Activated naive CD4-positive, alpha-beta T cell treated with anti-CD3 and anti-CD28 coated beads, Interleukin-2, amount 50 U/mL, for 24 hours (primary cell): ENCODE results near the gene ALPK3.

Experiments used
- H3K27ac Mint-ChIP-seq: one replicate; pipeline ENCODE4 v1.8.0; 2021; ENCODE audit warnings: mild to moderate bottlenecking, mixed read lengths
- H3K27me3 Mint-ChIP-seq: one replicate; pipeline ENCODE4 v1.8.0; 2021; ENCODE audit warnings: mixed read lengths
- H3K36me3 Mint-ChIP-seq: one replicate; pipeline ENCODE4 v1.8.0; 2021; ENCODE audit warnings: mixed read lengths
- H3K4me1 Mint-ChIP-seq: one replicate; pipeline ENCODE4 v1.8.0; 2021; ENCODE audit warnings: mixed read lengths
- H3K4me3 Mint-ChIP-seq: one replicate; pipeline ENCODE4 v1.8.0; 2021; ENCODE audit warnings: mild to moderate bottlenecking, mixed read lengths
- H3K9me3 Mint-ChIP-seq: one replicate; pipeline ENCODE4 v1.8.0; 2021; ENCODE audit warnings: mixed read lengths

Gene ALPK3

DNA sequence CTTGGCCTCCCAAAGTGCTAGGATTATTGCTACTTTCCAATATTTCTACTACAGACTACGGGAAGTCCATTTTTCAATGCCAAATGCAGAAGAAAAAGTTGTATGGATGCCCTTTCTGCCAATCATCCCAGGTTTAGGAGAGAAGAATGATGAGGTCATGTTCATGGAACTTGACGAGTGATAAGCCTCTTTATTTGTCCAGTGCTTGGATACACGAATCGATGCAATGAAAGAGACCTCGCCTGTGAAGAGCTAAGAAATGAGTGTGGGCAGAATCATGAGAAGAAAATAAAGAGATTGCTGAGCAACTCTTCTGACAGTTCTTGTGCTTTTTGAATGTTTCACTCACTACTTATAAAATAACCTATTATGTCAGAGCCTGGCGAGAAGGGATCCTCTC lies 66.3 kb downstream of the ALPK3 start:
- H3K4me1 Mint-ChIP-seq = no peaks in the 10 kb centered on the region
- H3K27ac Mint-ChIP-seq = no peak overlapping the region
- no peaks in the 10 kb centered on the region for H3K27me3 Mint-ChIP-seq
- no peaks in the 10 kb centered on the region for H3K36me3 Mint-ChIP-seq
- H3K4me3 Mint-ChIP-seq = no peak overlapping the region
- H3K9me3 Mint-ChIP-seq = no peaks in the 10 kb centered on the region

- Mint-ChIP-seq H3K36me3 (no peaks in the 10 kb centered on the region), H3K27me3 (no peaks in the 10 kb centered on the region), H3K27ac (no peak within 1 kb of the TSS), H3K4me3 (no peak within 1 kb of the TSS), H3K4me1 (no peaks in the 10 kb centered on the region), H3K9me3 (no peaks in the 10 kb centered on the region)
Observed at GRCh38 chr15:84883916-84884781, 67.0 kb downstream of the ALPK3 start, which contains the start of gene SLC28A1. TSS of gene SLC28A1 (plus strand) at chr15:84884662. CDS start at chr15:84887761, 3,099 bp downstream.

GRCh38 chr15:84885801-84886200 lies 68.6 kb downstream of the ALPK3 start:
- no peaks in the 10 kb centered on the region for H3K27me3 Mint-ChIP-seq
- H3K4me3 Mint-ChIP-seq = no peak overlapping the region
- no peaks in the 10 kb centered on the region for H3K36me3 Mint-ChIP-seq
- H3K4me1 Mint-ChIP-seq = no peaks in the 10 kb centered on the region
- H3K27ac Mint-ChIP-seq = no peak overlapping the region
- no peaks in the 10 kb centered on the region for H3K9me3 Mint-ChIP-seq

DNA sequence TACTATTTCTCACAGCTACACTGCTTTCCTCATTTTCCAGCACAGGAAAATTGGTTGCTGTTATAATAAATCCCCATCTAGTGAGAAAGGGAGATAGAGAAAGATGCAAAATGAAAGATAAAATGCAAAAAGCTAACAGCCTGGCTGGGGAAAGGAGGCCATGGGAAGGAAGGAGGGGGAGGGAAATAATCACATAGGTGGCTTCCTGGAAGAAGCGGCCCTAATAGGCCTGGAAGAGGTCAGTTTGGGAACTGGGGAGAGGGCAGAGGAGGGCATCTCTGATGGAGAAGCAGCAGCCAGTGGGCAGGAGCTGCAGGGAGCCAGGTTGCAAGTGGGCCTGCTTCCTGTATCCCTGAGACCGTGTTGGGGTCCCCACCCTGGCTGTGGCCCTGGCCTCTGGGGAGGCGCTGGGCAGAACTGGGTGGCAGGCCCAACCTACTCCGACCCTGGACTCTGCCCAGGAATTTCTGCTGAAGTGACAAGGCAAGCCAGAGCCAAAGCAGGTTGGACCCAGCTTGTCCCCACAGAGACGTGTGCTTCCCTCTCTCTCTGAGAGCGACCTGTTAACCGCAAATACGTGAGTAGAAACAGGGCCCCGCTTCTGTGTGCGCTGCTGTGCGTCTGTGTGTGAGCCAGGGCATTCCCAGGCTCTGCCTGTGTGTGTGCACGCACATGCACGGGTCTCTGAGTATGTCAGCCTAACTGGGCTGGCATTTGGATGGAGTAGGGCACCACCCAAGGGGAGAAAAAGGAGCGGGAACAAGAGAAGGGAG lies 69.2 kb downstream of the ALPK3 start:
- Mint-ChIP-seq H3K9me3 (no peaks in the 10 kb centered on the region), H3K27ac (no peak overlapping the region), H3K4me1 (no peaks in the 10 kb centered on the region), H3K4me3 (no peak overlapping the region), H3K27me3 (no peaks in the 10 kb centered on the region), H3K36me3 (no peaks in the 10 kb centered on the region)

GRCh38 chr15:84886984-84887299 lies 69.8 kb downstream of the ALPK3 start:
- Mint-ChIP-seq H3K4me1 (no peaks in the 10 kb centered on the region), H3K27ac (no peak overlapping the region), H3K4me3 (no peak overlapping the region), H3K27me3 (no peaks in the 10 kb centered on the region), H3K36me3 (no peaks in the 10 kb centered on the region), H3K9me3 (no peaks in the 10 kb centered on the region)

DNA sequence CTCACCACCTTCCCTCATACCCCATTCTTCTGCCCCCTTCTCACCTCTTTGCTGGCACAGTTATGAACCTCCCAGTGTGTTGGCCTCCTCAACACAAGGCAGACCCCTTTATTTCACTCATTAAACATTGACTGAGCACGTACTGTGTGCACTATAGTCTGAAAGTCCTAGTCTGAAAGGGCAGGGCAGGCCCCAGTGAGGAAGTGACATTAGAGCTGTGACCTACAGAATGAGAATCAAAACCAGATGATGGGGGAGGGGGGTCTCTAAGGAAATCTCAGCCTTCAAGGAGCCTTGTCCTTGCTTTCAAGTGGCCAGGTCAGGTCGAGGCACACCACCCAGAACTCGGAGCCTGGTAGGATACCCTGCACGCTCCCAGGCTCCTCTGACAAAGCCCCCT lies 70.8 kb downstream of the ALPK3 start:
- no peak overlapping the region for H3K27ac Mint-ChIP-seq
- H3K36me3 Mint-ChIP-seq = no peaks in the 10 kb centered on the region
- H3K27me3 Mint-ChIP-seq = no peaks in the 10 kb centered on the region
- H3K9me3 Mint-ChIP-seq = no peaks in the 10 kb centered on the region
- H3K4me3 Mint-ChIP-seq = no peak overlapping the region
- H3K4me1 Mint-ChIP-seq = no peaks in the 10 kb centered on the region

DNA sequence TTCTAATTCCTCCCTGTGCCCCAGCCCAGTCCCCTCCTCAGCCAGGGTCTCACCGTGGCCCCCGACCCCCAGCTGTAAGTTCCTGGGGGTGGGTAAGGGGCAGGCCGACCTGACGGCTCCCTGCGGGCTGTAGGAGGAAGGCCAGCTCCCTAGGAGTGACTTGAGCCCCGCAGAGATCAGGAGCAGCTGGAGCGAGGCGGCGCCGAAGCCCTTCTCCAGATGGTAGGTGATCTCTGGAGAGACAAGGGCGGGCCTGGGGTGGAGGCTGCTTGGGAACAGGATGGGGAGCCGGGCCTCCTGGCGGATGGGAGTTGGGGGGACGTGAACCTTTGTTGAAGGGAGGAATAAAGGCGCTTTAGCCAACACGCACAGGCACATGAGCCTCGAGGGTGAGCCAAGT lies 71.5 kb downstream of the ALPK3 start:
- no peaks in the 10 kb centered on the region for H3K9me3 Mint-ChIP-seq
- no peak overlapping the region for H3K27ac Mint-ChIP-seq
- no peaks in the 10 kb centered on the region for H3K27me3 Mint-ChIP-seq
- H3K4me3 Mint-ChIP-seq = no peak overlapping the region
- no peaks in the 10 kb centered on the region for H3K36me3 Mint-ChIP-seq
- no peaks in the 10 kb centered on the region for H3K4me1 Mint-ChIP-seq

DNA sequence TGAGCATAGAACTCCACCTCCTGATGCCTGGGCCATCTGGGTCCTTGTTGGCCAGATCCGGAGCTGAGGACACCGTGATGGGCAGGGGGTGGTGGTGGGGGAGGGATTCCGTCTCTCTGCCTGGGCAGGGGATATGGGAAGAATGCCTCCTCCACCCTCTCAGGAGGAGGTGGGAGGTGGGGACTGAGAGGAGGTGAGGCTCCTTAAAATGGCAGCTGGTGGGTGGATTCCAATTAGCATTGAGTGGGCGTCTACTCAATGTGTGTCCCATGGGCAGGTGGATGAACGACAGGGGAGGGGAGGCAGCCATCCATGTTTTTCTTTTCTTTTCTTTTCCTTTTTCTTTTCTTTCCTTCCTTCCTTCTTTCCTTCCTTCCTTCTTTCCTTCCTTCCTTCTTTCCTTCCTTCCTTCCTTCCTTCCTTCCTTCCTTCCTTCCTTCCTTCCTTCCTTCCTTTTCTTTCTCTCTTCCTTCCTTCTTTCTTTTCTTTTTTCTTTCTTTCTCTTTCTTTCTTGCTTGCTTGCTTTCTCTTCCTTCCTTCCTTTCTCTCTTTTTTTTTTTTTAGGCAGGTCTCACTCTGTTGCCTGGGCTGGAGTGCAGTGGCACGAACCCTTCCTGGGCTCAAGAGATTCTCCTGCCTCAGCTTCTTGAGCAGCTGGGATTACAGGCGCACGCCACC lies 72.3 kb downstream of the ALPK3 start:
- no peaks in the 10 kb centered on the region for H3K36me3 Mint-ChIP-seq
- no peak overlapping the region for H3K4me3 Mint-ChIP-seq
- no peak overlapping the region for H3K27ac Mint-ChIP-seq
- H3K27me3 Mint-ChIP-seq = no peaks in the 10 kb centered on the region
- H3K4me1 Mint-ChIP-seq = no peaks in the 10 kb centered on the region
- H3K9me3 Mint-ChIP-seq = no peaks in the 10 kb centered on the region

- H3K27ac Mint-ChIP-seq = no peak overlapping the region
- H3K36me3 Mint-ChIP-seq = no peaks in the 10 kb centered on the region
Observed at GRCh38 chr15:84889991-84890669, 73.0 kb downstream of the ALPK3 start.

GRCh38 chr15:84890670-84891162 lies 73.6 kb downstream of the ALPK3 start:
- Mint-ChIP-seq H3K36me3 (no peaks in the 10 kb centered on the region), H3K4me3 (no peak overlapping the region), H3K27me3 (no peaks in the 10 kb centered on the region), H3K4me1 (no peaks in the 10 kb centered on the region), H3K27ac (no peak overlapping the region), H3K9me3 (no peaks in the 10 kb centered on the region)

More at GRCh38 chr15:84889991-84890669, 73.0 kb downstream of the ALPK3 start:
- H3K4me3 Mint-ChIP-seq = no peak overlapping the region
- H3K9me3 Mint-ChIP-seq = no peaks in the 10 kb centered on the region
- H3K27me3 Mint-ChIP-seq = no peaks in the 10 kb centered on the region
- H3K4me1 Mint-ChIP-seq = no peaks in the 10 kb centered on the region

DNA sequence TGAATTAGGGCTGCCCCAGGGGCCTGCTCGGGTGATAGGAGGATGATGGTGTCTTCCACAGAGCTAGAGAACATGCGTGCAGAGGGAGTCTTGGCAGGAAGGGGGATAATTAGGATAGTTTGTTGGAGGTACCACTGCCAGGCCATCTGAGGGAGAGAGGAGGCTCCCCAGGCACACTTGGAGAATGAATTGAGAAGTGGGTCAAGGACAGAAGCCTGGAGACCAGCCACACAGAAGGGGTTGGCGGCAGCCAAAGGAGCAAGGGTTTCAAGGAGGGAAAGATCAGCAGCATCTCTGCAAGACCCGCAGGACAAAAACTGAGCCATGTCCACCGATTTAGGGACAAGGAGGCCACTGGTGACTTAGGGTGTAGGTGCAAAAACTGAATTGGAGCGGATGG lies 74.2 kb downstream of the ALPK3 start:
- H3K27me3 Mint-ChIP-seq = peaks cover 1% of the 10 kb centered on the region
- H3K36me3 Mint-ChIP-seq = no peaks in the 10 kb centered on the region
- no peak overlapping the region for H3K27ac Mint-ChIP-seq
- H3K4me3 Mint-ChIP-seq = no peak overlapping the region
- H3K4me1 Mint-ChIP-seq = no peaks in the 10 kb centered on the region
- H3K9me3 Mint-ChIP-seq = no peaks in the 10 kb centered on the region

DNA sequence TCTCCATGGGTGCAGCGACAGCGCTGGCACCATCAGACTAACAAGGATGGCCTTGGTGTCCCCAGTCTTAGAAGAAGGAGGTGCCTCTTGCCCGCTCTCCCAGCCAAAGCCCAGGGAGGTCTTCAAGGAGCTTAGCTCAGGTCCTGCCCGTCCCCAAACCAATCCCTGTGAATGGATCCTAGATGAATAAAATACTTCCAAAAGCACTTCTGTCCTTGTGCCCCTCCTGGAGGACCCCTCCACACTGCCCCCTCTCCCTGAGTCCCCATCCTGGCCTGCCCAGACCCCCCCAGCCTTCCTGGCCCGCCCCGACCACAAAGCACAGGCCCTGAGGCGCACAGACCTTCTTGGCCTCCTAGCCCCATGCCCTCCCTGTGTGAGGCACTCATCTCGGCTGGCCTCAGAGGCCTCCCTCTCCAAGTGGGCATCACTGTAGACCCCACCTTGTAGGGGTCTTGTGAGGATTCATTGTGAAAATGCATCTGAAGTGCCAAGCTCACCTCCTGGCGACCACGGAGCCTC lies 75.7 kb downstream of the ALPK3 start:
- Mint-ChIP-seq H3K4me3 (no peak overlapping the region), H3K9me3 (no peaks in the 10 kb centered on the region), H3K27me3 (peaks cover 1% of the 10 kb centered on the region), H3K4me1 (no peaks in the 10 kb centered on the region), H3K27ac (no peak overlapping the region), H3K36me3 (no peaks in the 10 kb centered on the region)

- Mint-ChIP-seq H3K36me3 (no peaks in the 10 kb centered on the region), H3K9me3 (peaks cover 2% of the 10 kb centered on the region), H3K4me3 (no peak overlapping the region), H3K27me3 (peaks cover 2% of the 10 kb centered on the region), H3K27ac (no peak overlapping the region), H3K4me1 (no peaks in the 10 kb centered on the region)
Observed at GRCh38 chr15:84893607-84894006, 76.5 kb downstream of the ALPK3 start.

- Mint-ChIP-seq H3K4me3 (no peak overlapping the region), H3K27ac (no peak overlapping the region), H3K9me3 (peaks cover 13% of the 10 kb centered on the region), H3K36me3 (no peaks in the 10 kb centered on the region), H3K27me3 (peaks cover 5% of the 10 kb centered on the region), H3K4me1 (no peaks in the 10 kb centered on the region)
Observed at GRCh38 chr15:84894736-84895425, 77.7 kb downstream of the ALPK3 start.

GRCh38 chr15:84898761-84899160 lies 81.6 kb downstream of the ALPK3 start:
- H3K36me3 Mint-ChIP-seq = no peaks in the 10 kb centered on the region
- no peak overlapping the region for H3K4me3 Mint-ChIP-seq
- H3K9me3 Mint-ChIP-seq = peaks cover 13% of the 10 kb centered on the region
- no peak overlapping the region for H3K27ac Mint-ChIP-seq
- no peaks in the 10 kb centered on the region for H3K4me1 Mint-ChIP-seq
- H3K27me3 Mint-ChIP-seq = peaks cover 5% of the 10 kb centered on the region
